Activated naive CD4-positive, alpha-beta T cell treated with anti-CD3 and anti-CD28 coated beads, Interleukin-2, amount 50 U/mL, for 16 hours (primary cell): ENCODE results near the gene KCNJ3.
"Not testable (repeated sequence)": the region's sequence is repeated elsewhere in the genome, so short reads cannot be mapped to it uniquely, and the experiment has no call there.

Experiments used
- DNase-seq: peaks from one replicate; pipeline ENCODE4 v3.0.0-alpha.2; 2020

Gene KCNJ3

DNA sequence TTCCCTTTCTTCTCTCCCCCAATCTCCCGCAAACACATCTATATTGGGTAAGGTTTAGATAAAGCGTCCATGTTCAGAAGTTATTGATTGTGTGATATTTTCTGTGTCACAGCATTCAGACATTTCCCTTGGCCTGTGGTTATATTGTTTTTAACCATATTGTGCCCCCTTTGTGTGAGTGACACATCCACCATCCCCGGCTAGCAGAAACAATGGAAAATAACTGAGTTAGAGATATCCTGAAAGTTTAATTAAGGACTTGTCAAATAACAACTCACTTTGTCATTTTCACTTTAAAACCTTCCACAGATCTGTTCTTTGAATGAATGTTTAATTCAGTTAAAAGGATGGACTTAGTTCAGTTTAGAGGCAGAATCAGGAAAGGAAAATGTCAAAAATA lies 151.0 kb downstream of the KCNJ3 start:
- no peak for DNase-seq

DNA sequence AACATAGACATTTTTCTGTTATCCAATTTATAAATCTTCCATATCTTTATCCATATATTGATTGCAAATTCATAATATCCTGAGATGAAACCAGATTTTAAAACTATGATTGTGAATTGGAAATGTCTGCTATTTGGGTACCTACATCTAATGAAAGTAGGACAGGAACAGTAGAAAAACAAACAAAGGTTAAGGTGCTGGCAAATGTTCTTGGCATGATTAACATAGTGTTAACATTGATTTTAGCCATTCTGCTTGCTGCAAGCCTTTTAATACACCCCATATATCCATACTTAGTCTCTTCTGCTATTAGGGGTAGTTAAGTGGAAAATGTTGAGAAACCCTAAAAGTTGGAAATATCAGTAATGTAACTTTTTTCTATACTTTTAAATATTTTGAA lies 152.0 kb downstream of the KCNJ3 start:
- no peak for DNase-seq

- DNase-seq: no peak
Observed at GRCh38 chr2:154855138-154855537, 156.6 kb downstream of the KCNJ3 start.

GRCh38 chr2:154867151-154867550 lies 168.7 kb downstream of the KCNJ3 start:
- DNase-seq: not testable (repeated sequence)

DNA sequence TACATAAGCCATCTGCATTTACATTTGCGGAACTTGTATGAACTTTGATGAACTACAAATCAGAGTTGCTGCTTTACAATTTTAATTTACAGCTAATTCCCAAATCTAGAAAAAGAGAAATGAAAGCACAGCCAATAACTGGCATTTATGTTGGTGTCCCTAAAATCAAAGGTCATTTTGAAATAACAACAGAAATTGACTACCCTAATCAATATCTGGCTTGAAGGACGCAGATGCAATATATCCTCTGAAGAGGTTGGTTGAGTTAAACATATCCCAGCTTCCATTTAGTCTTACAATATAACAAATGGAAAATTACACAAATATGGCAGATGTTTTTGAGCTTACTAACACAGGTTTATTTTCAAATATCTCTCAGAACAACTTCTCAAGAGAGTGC lies 177.5 kb downstream of the KCNJ3 start:
- DNase-seq: no peak

- no peak for DNase-seq
Observed at GRCh38 chr2:154882725-154883124, 184.2 kb downstream of the KCNJ3 start.

- no peak for DNase-seq
Observed at GRCh38 chr2:154886316-154886715, 187.8 kb downstream of the KCNJ3 start.

- no peak for DNase-seq
Observed at GRCh38 chr2:154898269-154898668, 199.8 kb downstream of the KCNJ3 start.

- DNase-seq: no peak
Observed at GRCh38 chr2:154901063-154901462, 202.6 kb downstream of the KCNJ3 start.
